Activated T-cell treated with anti-CD3 and anti-CD28 coated beads for 48 hours (primary cell): Measurements from ENCODE around the gene CFAP70.
"Not testable (repeated sequence)": the region's sequence is repeated elsewhere in the genome, so short reads cannot be mapped to it uniquely, and the experiment has no call there.

ENCODE experiments used
- DNase-seq: peaks from one replicate; pipeline ENCODE4 v3.0.0-alpha.2; 2020; ENCODE audit warnings: low read depth

CFAP70 gene

GRCh38 chr10:73339436-73339835, 19.2 kb downstream of the CFAP70 start:
- no peak for DNase-seq

- no peak for DNase-seq
Measured at GRCh38 chr10:73338801-73339368, 19.8 kb downstream of the CFAP70 start.

GRCh38 chr10:73333202-73333601, 25.5 kb downstream of the CFAP70 start:
- DNase-seq = no peak

- no peak for DNase-seq
Measured at GRCh38 chr10:73332379-73332778, 26.3 kb downstream of the CFAP70 start.

GRCh38 chr10:73328523-73328922, 30.1 kb downstream of the CFAP70 start:
- DNase-seq = not testable (repeated sequence)

- DNase-seq = not testable (repeated sequence)
Measured at GRCh38 chr10:73325290-73325689, 33.4 kb downstream of the CFAP70 start.

- not testable (repeated sequence) for DNase-seq
Measured at GRCh38 chr10:73323582-73323981, 35.1 kb downstream of the CFAP70 start.

- no peak for DNase-seq
Measured at GRCh38 chr10:73310475-73310874, 48.2 kb downstream of the CFAP70 start.

- no peak for DNase-seq
Measured at GRCh38 chr10:73307203-73307800, 51.4 kb downstream of the CFAP70 start.

- DNase-seq = no peak
Measured at GRCh38 chr10:73306171-73306708, 52.4 kb downstream of the CFAP70 start.

- DNase-seq = no peak
Measured at GRCh38 chr10:73296946-73297345, 61.7 kb downstream of the CFAP70 start.

GRCh38 chr10:73293461-73293860, 65.2 kb downstream of the CFAP70 start:
- no peak for DNase-seq

- no peak for DNase-seq
Measured at GRCh38 chr10:73289958-73290357, 68.7 kb downstream of the CFAP70 start.

- no peak for DNase-seq
Measured at GRCh38 chr10:73287441-73287840, 71.2 kb downstream of the CFAP70 start.

GRCh38 chr10:73281097-73281496, 77.6 kb downstream of the CFAP70 start:
- no peak for DNase-seq

GRCh38 chr10:73264423-73264822, 94.2 kb downstream of the CFAP70 start:
- no peak for DNase-seq

GRCh38 chr10:73263693-73264347, 94.8 kb downstream of the CFAP70 start:
- DNase-seq = no peak

GRCh38 chr10:73262880-73263555, 95.6 kb downstream of the CFAP70 start:
- no peak for DNase-seq

GRCh38 chr10:73262105-73262730, 96.4 kb downstream of the CFAP70 start:
- no peak for DNase-seq

- DNase-seq = no peak
Measured at GRCh38 chr10:73261362-73261995, 97.2 kb downstream of the CFAP70 start.

GRCh38 chr10:73258612-73259011, 100.1 kb downstream of the CFAP70 start:
- DNase-seq = not testable (repeated sequence)

GRCh38 chr10:73253225-73253555, 105.5 kb downstream of the CFAP70 start:
- DNase-seq = no peak
